Measurements from ENCODE around the gene DNAH14.

The DNAH14 gene

GRCh38 chr1:225319871-225320270 lies 390.4 kb downstream of the DNAH14 start:
- H3K9me3 ChIP-seq (ENCODE audit: control insufficient read depth, insufficient read depth, low read depth, low read length), result no peaks in the 10 kb centered on the region
- H3K4me3 ChIP-seq (ENCODE audit: low read depth, low read length), result no peak overlapping the region
- H3K27ac ChIP-seq (ENCODE audit: extremely low read depth, low read depth, low read length), result no peak overlapping the region
- ChIA-PET POLR2A (no interaction called here), CTCF (interaction anchor here (0.5 to 4.2 kb wide), 33 partner anchors 10 to 987 kb away, joined by 3 to 71 read pairs (median 5); no protein-coding TSS in a partner anchor)
- no peaks in the 10 kb centered on the region for H3K36me3 ChIP-seq (ENCODE audit: control insufficient read depth in 2 of 2, insufficient read depth in 1 of 2, low read length in 2 of 2)
- no peaks in the 10 kb centered on the region for H3K4me1 ChIP-seq (ENCODE audit: control insufficient read depth, insufficient read depth, low read length)
- TF ChIP-seq PRDM6 (tag by site-specific recombination; IDR thresholded peaks at IDR 0.05), result no peak
- TF ChIP-seq GFI1B (tag by site-specific recombination; IDR thresholded peaks at IDR 0.05), result no peak
- TF ChIP-seq ZNF560 (tag by site-specific recombination; IDR thresholded peaks at IDR 0.05; ENCODE audit: borderline replicate concordance), result no peak
- no peak for TF ChIP-seq ZNF391 (tag by site-specific recombination; IDR thresholded peaks at IDR 0.05; ENCODE audit: borderline replicate concordance, low read depth)
- TF ChIP-seq ZSCAN18 (tag by site-specific recombination; IDR thresholded peaks at IDR 0.05), result no peak
- TF ChIP-seq GLIS1 (tag by site-specific recombination; IDR thresholded peaks at IDR 0.05), result no peak
- TF ChIP-seq MEIS1 (CRISPR knock-in tag; IDR thresholded peaks at IDR 0.05; ENCODE audit: borderline replicate concordance), result no peak
- no peak for TF ChIP-seq ZNF366 (tag by site-specific recombination; conservative IDR thresholded peaks at IDR 0.05)
- no peak for TF ChIP-seq ZNF10 (tag by site-specific recombination; IDR thresholded peaks at IDR 0.05)
- TF ChIP-seq ZBTB48 (tag by site-specific recombination; IDR thresholded peaks at IDR 0.05), result no peak
- TF ChIP-seq ZFP69B (tag by site-specific recombination; IDR thresholded peaks at IDR 0.05), result no peak
- TF ChIP-seq ZNF645 (tag by site-specific recombination; IDR thresholded peaks at IDR 0.05), result no peak
- TF ChIP-seq ZBTB21 (tag by site-specific recombination; IDR thresholded peaks at IDR 0.05), result no peak
- TF ChIP-seq ZNF341 (tag by site-specific recombination; IDR thresholded peaks at IDR 0.05; ENCODE audit: low read depth), result no peak
- no peak for TF ChIP-seq ZNF174 (tag by site-specific recombination; IDR thresholded peaks at IDR 0.05)
- TF ChIP-seq ZNF580 (tag by site-specific recombination; IDR thresholded peaks at IDR 0.05), result no peak
- no peak for TF ChIP-seq ELK4 (IDR thresholded peaks at IDR 0.05; ENCODE audit: borderline replicate concordance, low read depth, low read length)

GRCh38 chr1:225321784-225322183 lies 392.3 kb downstream of the DNAH14 start:
- no peak overlapping the region for H3K4me3 ChIP-seq (ENCODE audit: low read depth, low read length)
- no peak overlapping the region for H3K27ac ChIP-seq (ENCODE audit: extremely low read depth, low read depth, low read length)
- POLR2A ChIA-PET, result no interaction called here
- H3K4me1 ChIP-seq (ENCODE audit: control insufficient read depth, insufficient read depth, low read length), result no peaks in the 10 kb centered on the region
- no peaks in the 10 kb centered on the region for H3K9me3 ChIP-seq (ENCODE audit: control insufficient read depth, insufficient read depth, low read depth, low read length)
- 0 out of 2 replicates have a peak, but pooled peaks have one; percentile 25 for TF ChIP-seq ZNF362 (tag by site-specific recombination; IDR thresholded peaks at IDR 0.05)
- TF ChIP-seq ZBTB7A (tag by site-specific recombination; IDR thresholded peaks at IDR 0.05; ENCODE audit: low read depth), result no peak
- TF ChIP-seq ZNF624 (tag by site-specific recombination; IDR thresholded peaks at IDR 0.05), result no peak
- TF ChIP-seq GLIS2 (tag by site-specific recombination; IDR thresholded peaks at IDR 0.05), result no peak
- TF ChIP-seq OSR2 (tag by site-specific recombination; IDR thresholded peaks at IDR 0.05), result no peak
- 0 out of 2 replicates have a peak, but pooled peaks have one; percentile 0 for TF ChIP-seq ZNF10 (tag by site-specific recombination; IDR thresholded peaks at IDR 0.05)
- CTCF ChIA-PET, result interaction anchor here (1.0 to 1.2 kb wide), 2 partner anchors 8 to 13 kb away, joined by 3 to 5 read pairs; no protein-coding TSS in a partner anchor
- no peaks in the 10 kb centered on the region for H3K36me3 ChIP-seq (ENCODE audit: control insufficient read depth in 2 of 2, insufficient read depth in 1 of 2, low read length in 2 of 2)
